SK-N-MC (cell line): ENCODE data around the gene CYP26C1.

ENCODE experiments used
- EZH2 ChIP-seq: fragments of 200-600 bp; sonication (generic); IDR thresholded peaks from one replicate; pipeline ENCODE4 v1.6.1; 2017; ENCODE audit warnings: antibody characterized with exemption
- FOXP2 ChIP-seq: optimal IDR thresholded peaks from 2 replicates; pipeline ENCODE3; 2011; ENCODE audit warnings: mild to moderate bottlenecking, moderate library complexity; ENCODE audit not compliant: insufficient read depth; ENCODE audit errors: extremely low read length, control extremely low read depth
- POLR2AphosphoS5 ChIP-seq: IDR thresholded peaks from 2 replicates; pipeline ENCODE4 v1.6.1; 2012; ENCODE audit warnings: mild to moderate bottlenecking, low read depth, low read length, borderline replicate concordance

GRCh38 chr10:93115661-93116383, 55.2 kb downstream of the CYP26C1 start:
- TF ChIP-seq POLR2AphosphoS5, result no peak
- TF ChIP-seq FOXP2, result no peak
- no peak for TF ChIP-seq EZH2
